ENCODE data around the gene CHM. TPM values are rescaled to one million over a fixed set of nuclear protein-coding genes. Genes with fewer than 3 reads are reported as not detected.

CHM gene
- total RNA-seq, 4 donors from 2014 or later = 12.5 to 25.2 (median 18.8) TPM

GRCh38 chrX:85851418-85851817 is 195.9 kb downstream of the CHM start:
- H3K4me3 ChIP-seq = no peak overlapping the region
- 41% methylated on average over 3 of the region's 3 CpGs; no CpG with 5 or more reads in 1 of the 2 donors for WGBS, 2 donors (ENCODE audit: low coverage in 1 of 2)
- no peaks in the 10 kb centered on the region for H3K4me1 ChIP-seq
- no peaks in the 10 kb centered on the region for H3K27me3 ChIP-seq
- H3K9me3 ChIP-seq = no peaks in the 10 kb centered on the region
- TF ChIP-seq POLR2AphosphoS5 (IDR thresholded peaks at IDR 0.05) (no peak), POLR2A (IDR thresholded peaks at IDR 0.05) (no peak), CTCF (IDR thresholded peaks at IDR 0.05) (no peak), EP300 (IDR thresholded peaks at IDR 0.05) (no peak)
- H3K27ac ChIP-seq = no peak overlapping the region
- ATAC-seq = no peak
- H3K36me3 ChIP-seq = no peaks in the 10 kb centered on the region

GRCh38 chrX:85836868-85837267 is 210.5 kb downstream of the CHM start:
- Histone ChIP-seq H3K27ac (no peak overlapping the region), H3K4me3 (no peak overlapping the region), H3K9me3 (no peaks in the 10 kb centered on the region), H3K36me3 (no peaks in the 10 kb centered on the region), H3K4me1 (no peaks in the 10 kb centered on the region), H3K27me3 (no peaks in the 10 kb centered on the region)
- no peak for ATAC-seq
- TF ChIP-seq EP300 (IDR thresholded peaks at IDR 0.05) (no peak), CTCF (IDR thresholded peaks at IDR 0.05) (no peak), POLR2A (IDR thresholded peaks at IDR 0.05) (no peak), POLR2AphosphoS5 (IDR thresholded peaks at IDR 0.05) (no peak)
- 36 to 82% methylated on average over 1 to 2 of the region's 2 CpGs for WGBS, 2 donors (ENCODE audit: low coverage in 1 of 2)

GRCh38 chrX:85828771-85829170 is 218.6 kb downstream of the CHM start:
- no peak overlapping the region for H3K4me3 ChIP-seq
- H3K9me3 ChIP-seq = no peaks in the 10 kb centered on the region
- WGBS, 2 donors (ENCODE audit: low coverage in 1 of 2) = 60 to 70% methylated on average over 5 of the region's 5 CpGs
- TF ChIP-seq EP300 (IDR thresholded peaks at IDR 0.05) = no peak
- TF ChIP-seq CTCF (IDR thresholded peaks at IDR 0.05) = no peak
- no peak for TF ChIP-seq POLR2A (IDR thresholded peaks at IDR 0.05)
- no peak for TF ChIP-seq POLR2AphosphoS5 (IDR thresholded peaks at IDR 0.05)
- ATAC-seq = no peak
- no peak overlapping the region for H3K27ac ChIP-seq
- no peaks in the 10 kb centered on the region for H3K4me1 ChIP-seq
- no peaks in the 10 kb centered on the region for H3K36me3 ChIP-seq
- no peaks in the 10 kb centered on the region for H3K27me3 ChIP-seq

- no peak overlapping the region for H3K27ac ChIP-seq
- no peaks in the 10 kb centered on the region for H3K4me1 ChIP-seq
- no peak for TF ChIP-seq POLR2AphosphoS5 (IDR thresholded peaks at IDR 0.05)
- no peak for TF ChIP-seq POLR2A (IDR thresholded peaks at IDR 0.05)
- TF ChIP-seq EP300 (IDR thresholded peaks at IDR 0.05) = no peak
- TF ChIP-seq CTCF (IDR thresholded peaks at IDR 0.05) = no peak
- no peak for ATAC-seq
- H3K9me3 ChIP-seq = peaks cover 0 to 10% (median 0%) of the 10 kb centered on the region in 3 donors
- H3K36me3 ChIP-seq = no peaks in the 10 kb centered on the region
- whole genome bisulfite sequencing, 2 donors (ENCODE audit: low coverage in 1 of 2) = 67 to 70% methylated on average over 4 to 6 of the region's 6 CpGs
- no peak overlapping the region for H3K4me3 ChIP-seq
- H3K27me3 ChIP-seq = no peaks in the 10 kb centered on the region
Measured at GRCh38 chrX:85815203-85815751, 232.1 kb downstream of the CHM start.

Small RNA genes lying within 50 kb of the gene (small RNA-seq; reads per million reads assigned to genes)
- gene AL022401.1 (0 reads per million in 4 donors), gene MIR361 (103 to 148 (median 124) reads per million in 4 donors), gene NDUFA5P7 (0 reads per million in 4 donors), gene RF00019 (0 reads per million in 4 donors)

Other genes starting within 250 kb of the CHM start
- under 1 TPM in 1 of 4 donors, not detected in 3; 0.27 TPM for gene DACH2, start 100.9 kb upstream of the CHM start, total RNA-seq